ENCODE measurements around the gene DHX8.

DNA sequence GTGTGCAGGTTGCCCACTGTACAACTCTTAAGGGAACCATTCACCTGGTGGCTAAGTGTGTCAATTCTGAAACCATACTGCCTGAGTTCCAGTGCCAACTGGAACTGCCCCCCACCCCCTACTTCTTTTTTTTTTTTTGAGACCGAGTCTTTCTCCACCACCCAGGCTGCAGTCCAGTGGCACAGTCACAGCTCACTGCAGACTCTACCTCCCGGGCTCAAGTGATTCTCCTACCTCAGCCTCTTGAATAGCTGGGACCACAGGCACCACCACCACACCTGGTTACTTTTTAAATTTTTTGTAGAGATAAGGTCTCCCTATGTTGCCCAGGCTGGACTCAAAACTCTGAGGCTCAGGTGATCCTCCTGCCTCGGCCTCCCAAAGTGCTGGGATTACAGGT lies 40.4 kb upstream of the DHX8 start:
- TF ChIP-seq, protein P1, sequence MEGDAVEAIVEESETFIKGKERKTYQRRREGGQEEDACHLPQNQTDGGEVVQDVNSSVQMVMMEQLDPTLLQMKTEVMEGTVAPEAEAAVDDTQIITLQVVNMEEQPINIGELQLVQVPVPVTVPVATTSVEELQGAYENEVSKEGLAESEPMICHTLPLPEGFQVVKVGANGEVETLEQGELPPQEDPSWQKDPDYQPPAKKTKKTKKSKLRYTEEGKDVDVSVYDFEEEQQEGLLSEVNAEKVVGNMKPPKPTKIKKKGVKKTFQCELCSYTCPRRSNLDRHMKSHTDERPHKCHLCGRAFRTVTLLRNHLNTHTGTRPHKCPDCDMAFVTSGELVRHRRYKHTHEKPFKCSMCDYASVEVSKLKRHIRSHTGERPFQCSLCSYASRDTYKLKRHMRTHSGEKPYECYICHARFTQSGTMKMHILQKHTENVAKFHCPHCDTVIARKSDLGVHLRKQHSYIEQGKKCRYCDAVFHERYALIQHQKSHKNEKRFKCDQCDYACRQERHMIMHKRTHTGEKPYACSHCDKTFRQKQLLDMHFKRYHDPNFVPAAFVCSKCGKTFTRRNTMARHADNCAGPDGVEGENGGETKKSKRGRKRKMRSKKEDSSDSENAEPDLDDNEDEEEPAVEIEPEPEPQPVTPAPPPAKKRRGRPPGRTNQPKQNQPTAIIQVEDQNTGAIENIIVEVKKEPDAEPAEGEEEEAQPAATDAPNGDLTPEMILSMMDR (IDR thresholded peaks at IDR 0.05): no peak
- TF ChIP-seq ZFX (IDR thresholded peaks at IDR 0.05; ENCODE audit: borderline replicate concordance): no peak

All from 22Rv1 (cell line).